A673 (cell line): ENCODE results near the gene TENT5C.

Experiments used
- EZH2 ChIP-seq: fragments of 200-600 bp; sonication (generic); IDR thresholded peaks from 2 replicates; pipeline ENCODE4 v1.6.1; 2017; ENCODE audit warnings: borderline replicate concordance, low read depth, mild to moderate bottlenecking, mixed read lengths, antibody characterized with exemption, low read length; ENCODE audit not compliant: poor library complexity, severe bottlenecking
- TF ChIP-seq, protein P1 (sequence below): fragments of 300-800, 200-600 bp; sonication (generic); conservative IDR thresholded peaks from 2 replicates; pipeline ENCODE4 v1.5.1; 2017; ENCODE audit warnings: low read depth, mild to moderate bottlenecking, antibody characterized with exemption, low read length, moderate library complexity, mixed read lengths

- TF ChIP-seq, protein P1, sequence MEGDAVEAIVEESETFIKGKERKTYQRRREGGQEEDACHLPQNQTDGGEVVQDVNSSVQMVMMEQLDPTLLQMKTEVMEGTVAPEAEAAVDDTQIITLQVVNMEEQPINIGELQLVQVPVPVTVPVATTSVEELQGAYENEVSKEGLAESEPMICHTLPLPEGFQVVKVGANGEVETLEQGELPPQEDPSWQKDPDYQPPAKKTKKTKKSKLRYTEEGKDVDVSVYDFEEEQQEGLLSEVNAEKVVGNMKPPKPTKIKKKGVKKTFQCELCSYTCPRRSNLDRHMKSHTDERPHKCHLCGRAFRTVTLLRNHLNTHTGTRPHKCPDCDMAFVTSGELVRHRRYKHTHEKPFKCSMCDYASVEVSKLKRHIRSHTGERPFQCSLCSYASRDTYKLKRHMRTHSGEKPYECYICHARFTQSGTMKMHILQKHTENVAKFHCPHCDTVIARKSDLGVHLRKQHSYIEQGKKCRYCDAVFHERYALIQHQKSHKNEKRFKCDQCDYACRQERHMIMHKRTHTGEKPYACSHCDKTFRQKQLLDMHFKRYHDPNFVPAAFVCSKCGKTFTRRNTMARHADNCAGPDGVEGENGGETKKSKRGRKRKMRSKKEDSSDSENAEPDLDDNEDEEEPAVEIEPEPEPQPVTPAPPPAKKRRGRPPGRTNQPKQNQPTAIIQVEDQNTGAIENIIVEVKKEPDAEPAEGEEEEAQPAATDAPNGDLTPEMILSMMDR = no peak
- TF ChIP-seq EZH2 = no peak
Measured at GRCh38 chr1:117616967-117617366, 11.1 kb downstream of the TENT5C start.
